H1 (cell line): ENCODE results near the gene SNX7. TPM values are rescaled to one million over a fixed set of nuclear protein-coding genes. Genes with fewer than 3 reads are reported as not detected.
A peak's percentile ranks its signal among the peaks of the same experiment; 100 is the strongest.

Experiments
- CTCF ChIA-PET: fragments of 300-600 bp; sonication (Branson Sonifier 250); formaldehyde crosslinking; loops from one replicate; lab custom pipeline; 2021; ENCODE audit not compliant: partially characterized antibody; lab: Charles Lee
- POLR2A ChIA-PET: fragments of 300-600 bp; sonication (Branson Sonifier 250); formaldehyde crosslinking; loops from one replicate; lab custom pipeline; 2021; ENCODE audit warnings: inconsistent platforms; ENCODE audit not compliant: partially characterized antibody; lab: Charles Lee
- DNase-seq, 2 experiments: peaks; one replicate each; pipeline versions ENCODE4 v3.0.0 to v3.0.0-alpha.2; 2010 to 2022; ENCODE audit warnings: low spot score in 2 of 2, low read depth in 1 of 2, mixed read lengths in 1 of 2
- FAIRE-seq: peaks from 2 replicates; lab custom pipeline; 2011; peaks lifted over from hg19 to GRCh38; lab: Jason Lieb, UNC
- H2AFZ ChIP-seq: 2 replicates; pipeline ENCODE4 v1.8.1; 2012; ENCODE audit warnings: low read length, inconsistent platforms
- H2AK5ac ChIP-seq: 2 replicates; pipeline ENCODE4 v1.6.1; 2013; ENCODE audit warnings: low read depth, low read length
- H2BK120ac ChIP-seq: replicated peaks from 2 replicates; pipeline ENCODE3; 2013; ENCODE audit warnings: low read depth, low read length, inconsistent platforms
- H2BK12ac ChIP-seq: 2 replicates; pipeline ENCODE4 v1.6.1; 2013; ENCODE audit warnings: low read depth, low read length
- H2BK15ac ChIP-seq: 2 replicates; pipeline ENCODE4 v1.6.1; 2013; ENCODE audit warnings: low read length
- H2BK20ac ChIP-seq: 2 replicates; pipeline ENCODE4 v1.6.1; 2013; ENCODE audit warnings: low read length
- H2BK5ac ChIP-seq: 2 replicates; pipeline ENCODE4 v1.6.1; 2013; ENCODE audit warnings: low read depth, low read length
- H3K14ac ChIP-seq: 2 replicates; pipeline ENCODE4 v1.6.1; 2013; ENCODE audit warnings: inconsistent platforms; ENCODE audit not compliant: insufficient read length
- H3K18ac ChIP-seq: 2 replicates; pipeline ENCODE4 v1.6.1; 2013; ENCODE audit warnings: low read length; ENCODE audit errors: extremely low read depth
- H3K23ac ChIP-seq: 2 replicates; pipeline ENCODE4 v1.6.1; 2013; ENCODE audit warnings: inconsistent platforms; ENCODE audit not compliant: insufficient read length
- H3K23me2 ChIP-seq: 2 replicates; pipeline ENCODE4 v1.6.1; 2013; ENCODE audit warnings: low read depth, low read length
- H3K27ac ChIP-seq: 2 replicates; pipeline ENCODE4 v1.6.1; 2011; ENCODE audit warnings: low read depth, low read length, inconsistent platforms
- H3K27me3 ChIP-seq, 4 experiments: replicated peaks in 1 of 4; 1 replicate in 1 of 4; 2 replicates in 3 of 4; pipeline versions ENCODE4 v1.6.1 to v1.8.1; 2011 to 2013; ENCODE audit warnings: low read length in 3 of 4, mild to moderate bottlenecking in 3 of 4, inconsistent platforms in 2 of 4, mixed read lengths in 2 of 4, moderate library complexity in 1 of 4; ENCODE audit not compliant: control insufficient read depth in 3 of 4, insufficient read depth in 3 of 4; ENCODE audit errors: extremely low read depth in 1 of 4
- H3K36me3 ChIP-seq, 4 experiments: 2 replicates each; pipeline versions ENCODE4 v1.6.1 to v1.8.1; 2011 to 2013; ENCODE audit warnings: mild to moderate bottlenecking in 4 of 4, low read length in 3 of 4, moderate library complexity in 2 of 4, control low read depth in 1 of 4, inconsistent platforms in 1 of 4; ENCODE audit not compliant: insufficient read depth in 4 of 4, control insufficient read depth in 2 of 4
- H3K4ac ChIP-seq: replicated peaks from 2 replicates; pipeline ENCODE3; 2013; ENCODE audit warnings: low read length, low read depth, mixed read lengths, inconsistent platforms; ENCODE audit not compliant: insufficient read length
- H3K4me1 ChIP-seq, 4 experiments: replicated peaks in 1 of 4; 1 replicate in 1 of 4; 2 replicates in 3 of 4; pipeline versions ENCODE4 v1.6.1 to v1.8.1; 2011 to 2013; ENCODE audit warnings: low read length in 3 of 4, inconsistent platforms in 2 of 4, mixed read lengths in 1 of 4; ENCODE audit not compliant: insufficient read depth in 4 of 4, control insufficient read depth in 3 of 4
- H3K4me2 ChIP-seq, 2 experiments: 2 replicates each; pipeline versions ENCODE4 v1.6.1 to v1.8.1; 2011 to 2013; ENCODE audit warnings: low read depth in 2 of 2, low read length in 2 of 2, control low read depth in 1 of 2, inconsistent platforms in 1 of 2, mild to moderate bottlenecking in 1 of 2; ENCODE audit not compliant: insufficient read depth in 1 of 2
- H3K4me3 ChIP-seq, 4 experiments: fragments of 200-600, 300-600 bp in 1 of 4; sonication (generic), shearing (Covaris generic), sonication (Bioruptor Twin) in 1 of 4; 2 replicates each; pipeline versions ENCODE4 v1.5.1 to v1.8.1; 2011 to 2016; ENCODE audit warnings: low read length in 4 of 4, low read depth in 3 of 4, control low read depth in 2 of 4, inconsistent platforms in 2 of 4, mild to moderate bottlenecking in 2 of 4, mixed read lengths in 1 of 4, moderate library complexity in 1 of 4; ENCODE audit not compliant: insufficient read depth in 2 of 4; ENCODE audit errors: extremely low read depth in 1 of 4
- H3K56ac ChIP-seq: replicated peaks from 2 replicates; pipeline ENCODE3; 2013; ENCODE audit warnings: low read depth, mild to moderate bottlenecking, mixed read lengths, low read length, inconsistent platforms; ENCODE audit not compliant: insufficient read length
- H3K79me1 ChIP-seq: 2 replicates; pipeline ENCODE4 v1.6.1; 2013; ENCODE audit warnings: low read depth, low read length, control low read depth
- H3K79me2 ChIP-seq, 2 experiments: 2 replicates each; pipeline versions ENCODE4 v1.6.1 to v1.8.1; 2012 to 2013; ENCODE audit warnings: low read length in 2 of 2, mild to moderate bottlenecking in 2 of 2, inconsistent platforms in 1 of 2; ENCODE audit not compliant: insufficient read depth in 2 of 2, control insufficient read depth in 1 of 2
- H3K9ac ChIP-seq, 4 experiments: replicated peaks in 1 of 4; 1 replicate in 1 of 4; 2 replicates in 3 of 4; pipeline versions ENCODE4 v1.6.1 to v1.8.1; 2011 to 2013; ENCODE audit warnings: low read depth in 3 of 4, low read length in 3 of 4, control low read depth in 2 of 4, mild to moderate bottlenecking in 2 of 4, moderate library complexity in 2 of 4, inconsistent platforms in 1 of 4; ENCODE audit errors: extremely low read depth in 1 of 4
- H3K9me3 ChIP-seq, 2 experiments: 2 replicates each; pipeline versions ENCODE4 v1.6.1 to v1.8.1; 2012 to 2013; ENCODE audit warnings: mild to moderate bottlenecking in 2 of 2, moderate library complexity in 2 of 2, control low read depth in 1 of 2, inconsistent platforms in 1 of 2, low read depth in 1 of 2, low read length in 1 of 2, mixed read lengths in 1 of 2; ENCODE audit not compliant: insufficient read depth in 2 of 2
- H4K20me1 ChIP-seq, 2 experiments: replicated peaks in 1 of 2; 2 replicates each; pipeline versions ENCODE3 to v1.8.1; 2011 to 2013; ENCODE audit warnings: inconsistent platforms in 2 of 2, low read length in 2 of 2, mild to moderate bottlenecking in 1 of 2; ENCODE audit not compliant: insufficient read depth in 2 of 2, control insufficient read depth in 1 of 2
- H4K5ac ChIP-seq: 2 replicates; pipeline ENCODE4 v1.6.1; 2013; ENCODE audit warnings: low read length, low read depth, mixed read lengths, inconsistent platforms; ENCODE audit not compliant: insufficient read length
- H4K8ac ChIP-seq: 2 replicates; pipeline ENCODE4 v1.8.0; 2013; ENCODE audit warnings: mild to moderate bottlenecking, moderate library complexity, low read length, inconsistent platforms; ENCODE audit not compliant: insufficient read depth; ENCODE audit errors: extremely low read depth
- H4K91ac ChIP-seq: replicated peaks from 2 replicates; pipeline ENCODE3; 2013; ENCODE audit warnings: low read length, mixed read lengths, inconsistent platforms; ENCODE audit not compliant: insufficient read length
- CEBPB ChIP-seq: IDR thresholded peaks from 2 replicates; pipeline ENCODE4 v1.6.1; 2012; ENCODE audit warnings: low read depth, low read length
- CHD1 ChIP-seq: IDR thresholded peaks from 2 replicates; pipeline ENCODE4 v1.6.1; 2012; ENCODE audit warnings: low read depth, low read length, improper control_type of control experiment
- POLR2AphosphoS5 ChIP-seq: IDR thresholded peaks from 2 replicates; pipeline ENCODE4 v1.6.1; 2011; ENCODE audit warnings: low read depth, low read length
- RFX5 ChIP-seq: IDR thresholded peaks from 2 replicates; pipeline ENCODE4 v1.6.1; 2011; ENCODE audit warnings: low read depth, low read length, improper control_type of control experiment, borderline replicate concordance
- TEAD4 ChIP-seq: IDR thresholded peaks from 2 replicates; pipeline ENCODE4 v1.6.1; 2012; ENCODE audit warnings: low read depth, low read length, inconsistent platforms, mixed read lengths
- WGBS, 2 experiments: shearing (Covaris generic) in 1 of 2; methylation state at CpG; one replicate each; pipeline versions ENCODE4 v1.1.6 to v1.1.7; 2013 to 2015; ENCODE audit warnings: low lambda C conversion rate in 2 of 2, mixed read lengths in 2 of 2, inconsistent platforms in 1 of 2, low coverage in 1 of 2, missing lambda C conversion rate in 1 of 2; ENCODE audit not compliant: insufficient replicate concordance in 2 of 2, insufficient coverage in 1 of 2, insufficient read length in 1 of 2; ENCODE audit errors: extremely low coverage in 1 of 2, missing lambda C conversion rate in 1 of 2; 5-methylcytosine and 5-hydroxymethylcytosine counted together
- polyA plus RNA-seq, 7 experiments: library from polyadenylated mRNA; depleted of rRNA in 3 of 7; stranded (reverse) in 5 of 7; unstranded in 2 of 7; fragments of >200 nt in 5 of 7; fragments of 200-250 nt in 2 of 7; gene quantifications; 1 replicate in 5 of 7; 2 replicates in 1 of 7; 4 replicates in 1 of 7; pipeline versions ENCODE4 v1.2.1 to v1.2.3, GENCODE V29; 2011 to 2013; ENCODE audit warnings: missing spikeins in 2 of 7, mixed read lengths in 2 of 7
- total RNA-seq: library from RNA; stranded (reverse); fragmentation: NEBNext Ultra II Directional; extraction: Animal tissue kit (Norgen Biotek cat#: 25700); gene quantifications from 2 replicates; pipeline ENCODE4 v1.2.1, GENCODE V29; 2021

The SNX7 gene
- total and polyA plus RNA-seq, 2 of the 8 experiments (the other 6 are each of a cell fraction or from before 2014, with no cell fraction given): 9.2 to 23.8 TPM

- Histone ChIP-seq H3K36me3 (no peaks in the 10 kb centered on the region), H3K4ac (no peak overlapping the region), H2BK120ac (no peak overlapping the region), H3K56ac (no peak overlapping the region), H2AK5ac (no peak overlapping the region), H3K9ac (no peak overlapping the region), H2BK15ac (no peak overlapping the region), H3K4me2 (no peak overlapping the region), H3K79me2 (no peaks in the 10 kb centered on the region; a peak in 2 of 4 replicates), H2BK20ac (no peak overlapping the region), H3K4me1 (peaks cover 0 to 3% (median 0%) of the 10 kb centered on the region in 4 experiments; a peak in 2 of 7 replicates), H4K5ac (no peak overlapping the region), H3K23me2 (no peaks in the 10 kb centered on the region), H2BK12ac (no peak overlapping the region), H3K4me3 (no peak overlapping the region), H3K27ac (no peak overlapping the region), H3K23ac (no peak overlapping the region), H3K79me1 (no peaks in the 10 kb centered on the region), H4K8ac (no peak overlapping the region), H2BK5ac (no peak overlapping the region), H2AFZ (no peak overlapping the region), H3K9me3 (no peaks in the 10 kb centered on the region), H3K27me3 (no peaks in the 10 kb centered on the region), H3K14ac (no peak overlapping the region), H3K18ac (no peak overlapping the region), H4K91ac (no peak overlapping the region), H4K20me1 (no peaks in the 10 kb centered on the region)
- DNase-seq: no peak
- no peak for FAIRE-seq
- 97% methylated on average over 2 of the region's 2 CpGs; no CpG with 5 or more reads in 1 of the 2 experiments for WGBS, 2 experiments
- TF ChIP-seq CEBPB (no peak), POLR2AphosphoS5 (no peak), TEAD4 (no peak), CHD1 (no peak), RFX5 (peak; percentile 74)
- POLR2A ChIA-PET: no interaction called here
- CTCF ChIA-PET: interaction anchor here (1.8 kb wide), 1 partner anchor 9 kb away, joined by 4 read pairs; no protein-coding TSS in a partner anchor
Measured at GRCh38 chr1:98672189-98672588, 10.7 kb downstream of the SNX7 start.
